Right lung (tissue), 5 donors: ENCODE results near the gene CELSR1. TPM values are rescaled to one million over a fixed set of nuclear protein-coding genes. Genes with fewer than 3 reads are reported as not detected.
"Not testable (repeated sequence)": the region's sequence is repeated elsewhere in the genome, so short reads cannot be mapped to it uniquely, and the experiment has no call there.

ENCODE experiments used
- DNase-seq, 2 donors: peaks; one replicate each; pipeline ENCODE4 v3.0.0-alpha.2; 2013
- polyA plus RNA-seq, 5 donors: library from polyadenylated mRNA; unstranded; fragments of 120-200 nt; gene quantifications; one replicate each; pipeline versions ENCODE4 v1.2.1 to v1.2.3, GENCODE V29; 2013; ENCODE audit warnings: inconsistent platforms in 1 of 5, low replicate concordance in 1 of 5; ENCODE audit not compliant: insufficient read length in 5 of 5, insufficient read depth in 1 of 5

The CELSR1 gene
- polyA plus RNA-seq, 5 donors = 22.6 to 40.5 (median 26.4) TPM

DNA sequence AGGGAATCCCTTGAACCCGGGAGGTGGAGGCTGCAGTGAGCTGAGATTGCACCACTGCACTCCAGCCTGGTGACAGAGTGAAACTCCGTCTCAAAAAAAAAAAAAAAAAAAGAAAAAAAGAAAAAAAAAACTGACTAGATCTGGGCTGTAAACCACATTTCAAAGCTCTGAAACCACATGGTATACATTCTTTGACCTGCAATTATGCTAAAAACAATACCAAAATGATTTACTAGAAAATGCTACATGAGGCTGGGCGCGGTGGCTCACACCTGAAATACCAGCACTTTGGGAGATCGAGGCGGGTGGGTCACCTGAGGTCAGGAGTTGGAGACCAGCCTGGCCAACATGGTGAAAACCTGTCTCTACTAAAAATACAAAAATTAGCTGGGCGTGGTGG is 133.5 kb downstream of the CELSR1 start:
- not testable (repeated sequence) for DNase-seq

DNA sequence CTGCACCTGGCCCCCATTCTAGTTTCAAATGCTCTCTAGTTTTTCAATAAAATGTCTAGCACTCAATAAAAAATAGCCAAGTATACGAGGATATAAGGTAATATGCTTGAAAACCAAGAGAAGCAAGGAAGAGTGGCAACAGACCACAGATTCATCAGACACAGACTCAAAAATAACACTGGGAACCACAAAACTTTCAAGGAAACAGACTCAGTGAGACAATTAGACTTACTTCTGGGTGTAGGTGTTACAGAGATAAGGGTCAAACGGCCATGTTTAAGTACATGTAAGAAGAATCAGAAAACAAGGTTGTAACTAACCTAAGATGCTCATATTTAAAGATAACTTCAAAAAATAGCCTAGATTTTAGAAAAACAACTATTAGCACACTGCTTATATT is 134.9 kb downstream of the CELSR1 start:
- DNase-seq = no peak

DNA sequence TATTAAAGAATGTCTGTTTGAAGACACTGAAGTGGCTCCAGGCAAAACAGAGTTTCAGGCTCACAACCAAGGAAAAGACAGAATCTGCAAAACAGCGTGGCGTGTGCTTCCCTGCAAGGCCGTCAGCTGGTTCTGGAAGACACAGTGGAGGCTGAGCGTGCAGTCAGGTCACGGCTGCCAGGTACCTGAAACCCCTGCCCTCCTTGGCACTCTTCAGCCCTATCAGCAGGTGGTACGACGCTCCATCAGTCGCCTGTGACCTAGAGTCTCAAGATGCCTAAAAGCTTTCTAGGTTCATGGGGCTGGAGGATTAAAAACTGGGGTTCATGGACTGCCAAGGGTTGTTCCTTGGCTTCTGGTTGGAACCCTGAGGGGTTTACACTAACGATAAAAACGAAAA is 136.1 kb downstream of the CELSR1 start:
- no peak for DNase-seq

DNA sequence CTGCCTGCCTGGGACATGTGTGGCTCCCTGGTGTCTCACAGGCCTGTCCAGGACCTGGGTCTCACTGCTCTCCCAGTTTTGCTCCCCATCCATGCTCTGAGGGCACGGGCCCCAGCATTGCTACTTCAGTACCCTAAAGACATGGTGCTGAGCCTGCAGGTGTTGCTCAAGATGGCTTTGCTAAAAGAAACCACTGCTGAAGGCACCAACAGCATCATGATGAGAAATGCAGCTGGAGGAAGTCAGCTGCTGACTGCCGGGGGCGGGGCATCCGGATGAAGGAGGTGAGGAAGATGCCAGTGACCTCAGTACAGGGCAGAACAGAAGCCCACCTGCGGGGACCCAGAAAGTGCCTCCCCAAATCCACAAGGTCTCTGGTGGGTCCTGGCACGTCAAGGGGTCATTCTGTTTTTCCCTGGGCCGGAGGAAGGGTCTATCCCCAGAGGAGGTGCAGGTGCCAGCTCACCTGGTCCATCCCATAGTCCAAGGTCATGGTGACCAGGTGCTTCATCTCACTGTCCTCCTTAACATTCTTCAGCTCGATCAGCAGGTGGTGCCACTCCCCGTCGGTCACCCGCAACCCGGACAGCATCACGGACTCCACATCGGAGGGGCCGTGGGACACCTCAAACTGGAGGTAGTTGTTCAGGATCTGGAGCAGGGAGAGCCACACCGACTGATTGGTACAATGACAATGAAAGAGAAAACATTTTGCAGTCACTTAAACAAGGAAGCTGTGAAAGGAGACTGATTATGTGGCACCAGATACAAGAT is 138.0 kb downstream of the CELSR1 start:
- no peak for DNase-seq

DNA sequence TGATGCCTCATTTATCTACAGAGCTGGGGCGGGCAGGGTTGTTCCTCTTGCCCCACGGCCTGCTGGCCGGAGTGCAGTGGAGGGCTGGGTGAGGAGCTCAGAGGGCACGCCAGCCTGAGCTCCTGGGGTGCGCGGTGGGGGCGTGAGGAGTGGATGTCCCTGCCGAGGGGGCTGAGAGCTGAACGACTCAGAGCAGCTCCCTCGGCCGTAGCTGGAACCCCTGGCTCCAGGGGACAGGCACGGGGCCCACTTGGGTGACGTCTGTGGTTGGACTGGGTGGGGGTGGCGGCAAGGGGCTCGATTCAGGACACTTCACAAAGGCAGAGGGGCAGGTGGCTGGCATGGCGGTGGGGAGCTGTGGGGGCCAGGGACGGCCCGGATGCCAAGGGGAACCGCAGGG is 139.5 kb downstream of the CELSR1 start:
- DNase-seq = no peak

DNA sequence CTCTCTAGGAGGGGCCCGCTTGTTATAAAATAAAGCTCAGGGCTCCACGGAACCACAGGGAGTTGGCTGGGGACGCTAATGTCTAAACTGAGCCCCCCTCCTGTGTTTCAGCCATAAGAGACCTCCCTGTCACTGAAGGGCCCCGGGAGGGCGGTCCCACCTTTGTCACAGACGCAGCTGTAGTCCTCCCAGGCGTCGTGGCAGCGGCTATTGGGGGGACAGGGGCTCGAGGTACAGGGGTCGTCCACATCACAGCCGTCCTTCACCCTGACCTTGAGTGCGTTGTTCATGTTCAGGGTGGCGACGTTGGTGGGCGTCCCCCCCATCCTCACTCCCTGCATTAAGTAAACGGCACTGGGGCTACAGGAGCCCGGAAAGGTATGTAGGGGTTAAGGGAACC is 139.9 kb downstream of the CELSR1 start:
- DNase-seq = no peak

DNA sequence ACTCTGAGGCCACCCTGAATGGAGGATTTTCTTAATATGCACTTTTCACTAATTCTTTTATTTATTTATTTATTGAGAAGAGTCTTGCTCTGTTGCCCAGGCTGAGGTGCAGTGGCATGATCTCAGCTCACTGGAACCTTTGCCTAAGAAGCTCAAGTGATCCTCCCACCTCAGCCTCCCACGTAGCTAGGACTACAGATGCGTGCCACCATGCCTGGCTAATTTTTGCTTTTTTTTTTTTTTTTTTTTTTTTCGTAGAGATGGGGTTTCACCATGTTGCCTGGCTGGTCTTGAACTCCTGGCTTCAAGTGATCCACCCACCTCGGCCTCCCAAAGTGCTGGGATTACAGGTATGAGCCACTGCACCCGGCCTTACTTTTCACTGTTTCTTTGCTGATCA is 140.4 kb downstream of the CELSR1 start:
- not testable (repeated sequence) for DNase-seq

DNA sequence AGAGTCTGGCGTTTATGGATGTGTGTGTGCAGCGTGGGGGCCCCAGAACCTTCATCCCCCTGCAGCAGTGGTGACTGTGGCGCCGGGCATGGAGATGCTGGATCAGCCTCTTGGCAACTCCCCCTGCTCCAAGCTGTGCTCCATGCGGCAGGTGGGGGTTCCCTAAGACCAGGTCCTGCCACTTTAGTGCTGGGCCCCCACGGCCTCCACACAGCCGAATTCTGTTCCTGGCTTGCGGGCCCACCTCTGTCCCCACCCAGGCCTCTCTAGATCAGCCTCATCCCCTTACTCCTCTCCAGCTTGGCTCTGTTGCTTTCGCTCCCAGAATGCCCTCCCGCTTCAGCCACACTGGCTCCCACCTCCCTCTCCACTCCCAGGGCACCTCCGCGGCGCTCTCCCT is 142.3 kb downstream of the CELSR1 start:
- no peak for DNase-seq

DNA sequence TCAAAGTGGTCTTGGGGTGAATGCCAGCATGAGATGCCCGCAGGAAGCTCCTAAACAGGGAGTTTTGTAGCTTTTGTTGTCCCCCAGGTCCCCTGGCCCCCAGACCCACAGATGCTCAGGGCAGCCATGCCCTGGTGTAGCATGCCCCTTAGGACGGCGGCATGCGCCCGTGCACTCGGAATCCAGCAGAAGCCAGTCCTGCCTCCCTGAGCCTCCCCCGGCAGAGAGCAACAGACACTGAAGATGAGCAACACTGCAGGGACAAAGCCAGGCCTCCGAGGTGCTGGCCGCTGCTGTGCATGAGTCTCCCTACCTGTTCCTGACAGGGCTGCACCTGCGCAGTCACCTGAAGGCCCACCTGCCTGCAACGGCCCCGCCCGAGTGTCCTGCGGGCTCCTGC is 142.8 kb downstream of the CELSR1 start:
- DNase-seq = no peak

DNA sequence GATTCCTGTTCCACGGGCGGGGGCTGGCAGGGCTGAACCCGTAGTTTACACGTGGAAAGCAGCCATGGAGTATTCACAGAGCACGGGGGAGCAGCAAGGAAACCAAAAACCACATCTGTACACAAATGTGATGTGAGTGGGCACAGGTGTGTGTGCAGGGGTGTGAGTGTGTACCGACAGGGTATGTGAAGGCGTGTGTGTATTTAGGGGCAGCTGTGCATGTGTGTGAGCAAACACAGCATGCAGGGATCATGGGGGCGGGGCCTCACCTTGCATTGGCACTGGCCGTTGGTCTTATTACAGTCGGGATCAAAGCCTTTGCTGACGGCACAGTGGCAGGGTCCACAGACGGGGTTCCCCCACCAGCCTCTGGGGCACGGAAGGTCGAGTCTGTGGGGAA is 143.5 kb downstream of the CELSR1 start:
- no peak for DNase-seq

DNA sequence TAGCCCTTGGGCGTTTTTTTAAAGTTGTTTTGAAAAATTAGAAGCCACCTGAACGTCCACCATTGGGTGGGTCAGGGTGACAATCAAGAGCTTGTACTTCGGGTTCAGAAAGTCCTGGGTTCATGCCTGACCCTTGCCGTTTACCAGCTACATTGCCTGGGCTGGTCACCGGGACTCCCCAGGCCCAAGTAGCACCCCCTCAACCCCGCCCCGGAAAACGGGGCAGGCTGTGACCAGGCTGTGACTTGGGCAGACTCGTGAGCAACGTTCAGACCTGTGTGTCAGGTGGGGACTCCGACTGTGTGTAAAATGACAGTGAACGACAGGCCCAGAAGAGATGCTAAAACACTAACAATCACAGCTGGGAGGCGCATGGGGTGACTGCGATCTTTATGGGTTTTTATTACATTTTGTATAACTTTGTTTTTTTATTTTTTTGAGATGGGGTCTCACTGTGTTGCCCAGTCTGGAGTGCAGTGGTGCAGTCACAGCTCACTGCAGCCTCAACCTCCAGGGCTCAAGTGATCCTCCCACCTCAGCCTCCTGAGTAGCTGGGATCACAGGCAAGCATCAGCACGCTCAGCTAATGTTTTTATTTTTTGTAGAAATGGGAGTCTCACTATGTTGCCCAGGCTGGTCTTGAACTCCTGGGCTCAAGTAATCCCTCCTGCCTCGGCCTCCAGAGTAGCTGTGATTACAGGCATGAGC is 145.1 kb downstream of the CELSR1 start:
- no peak for DNase-seq

DNA sequence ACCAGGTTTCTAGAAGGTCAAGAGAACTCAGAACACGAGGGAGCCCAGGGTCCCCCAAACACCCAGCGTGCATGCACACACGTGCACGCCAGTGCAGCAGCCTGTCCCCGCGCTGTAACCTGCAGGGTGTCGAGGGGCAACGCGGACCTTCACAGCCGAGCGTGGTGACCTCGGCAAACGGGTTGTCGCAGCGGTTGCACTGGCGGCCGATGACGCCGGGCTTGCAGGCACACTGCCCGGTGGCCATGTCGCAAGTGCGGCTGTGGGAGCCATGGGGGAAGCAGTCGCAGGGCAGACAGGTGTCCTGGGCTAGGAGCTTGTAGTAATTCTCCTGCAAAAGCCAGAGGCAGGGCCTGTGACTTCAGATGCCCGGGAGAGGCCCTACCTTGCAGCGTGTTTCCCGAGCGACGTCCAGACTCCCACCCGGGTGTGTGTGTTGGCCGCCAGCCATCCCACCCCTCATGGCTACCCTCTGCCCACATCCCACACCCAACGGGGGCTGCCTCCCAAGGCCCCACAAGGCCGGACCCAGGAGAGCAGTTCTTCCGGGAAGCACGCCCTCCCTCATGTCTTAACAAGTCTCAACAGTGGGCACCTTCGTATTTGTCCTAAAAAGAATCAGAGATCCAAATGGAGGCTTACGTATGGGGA is 145.8 kb downstream of the CELSR1 start:
- no peak for DNase-seq

DNA sequence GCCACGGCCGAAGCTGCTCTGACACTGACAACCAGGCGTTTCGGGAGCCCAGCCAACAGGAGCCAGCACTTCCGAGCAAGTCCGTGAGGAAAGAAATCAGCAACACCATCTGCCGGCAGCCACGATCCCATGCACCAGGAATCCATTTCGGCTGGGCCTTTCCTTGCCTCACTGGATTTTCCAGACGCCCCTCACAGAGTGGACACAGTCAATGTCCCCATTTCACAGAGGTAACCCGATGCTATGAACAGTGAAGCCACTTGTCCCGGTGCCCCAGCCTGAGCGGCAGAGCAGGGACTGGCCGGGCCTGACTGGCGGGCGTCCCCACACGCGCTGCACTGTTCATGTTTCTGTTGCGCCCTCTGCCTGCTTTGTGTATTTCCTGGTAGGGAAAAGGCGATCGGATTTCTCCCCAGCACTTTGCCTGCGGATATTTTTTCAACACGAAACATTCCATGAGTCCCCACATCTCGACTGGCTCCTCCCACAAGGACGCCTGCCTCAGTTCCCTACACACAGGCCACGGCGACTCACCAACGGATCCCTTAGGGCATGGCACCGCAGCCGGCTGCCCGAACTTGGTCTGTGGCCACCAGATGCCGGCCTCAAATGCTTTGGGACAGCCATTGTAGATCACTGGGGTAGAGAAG is 146.6 kb downstream of the CELSR1 start:
- peak in 1 of 2 donors; percentile 47 for DNase-seq

DNA sequence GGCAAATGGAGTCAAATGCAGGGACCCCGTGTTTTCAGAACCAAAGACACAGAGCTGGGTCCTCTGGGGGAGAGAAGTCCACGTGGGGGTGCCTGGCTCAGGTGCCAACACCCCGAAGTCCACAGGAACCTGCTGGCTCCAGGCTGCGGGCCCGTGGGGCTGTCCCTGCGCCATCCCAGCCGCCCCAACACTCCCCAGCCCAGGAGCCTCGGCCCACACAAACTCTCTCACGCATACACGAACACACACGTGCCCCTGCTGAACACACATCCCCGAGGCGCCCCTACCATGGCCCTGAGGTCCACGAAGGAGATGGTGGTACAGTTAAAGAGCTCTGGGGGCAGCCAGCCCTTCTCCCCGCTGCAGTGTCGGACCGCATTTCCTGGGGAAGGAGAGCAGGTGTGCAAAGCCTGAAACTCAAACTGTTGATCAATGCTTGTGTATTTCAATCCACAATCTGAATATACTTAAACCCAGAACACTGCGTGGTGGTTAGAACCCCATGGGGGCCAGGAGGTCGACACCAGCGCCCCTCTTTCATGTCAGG is 147.2 kb downstream of the CELSR1 start:
- DNase-seq = no peak

DNA sequence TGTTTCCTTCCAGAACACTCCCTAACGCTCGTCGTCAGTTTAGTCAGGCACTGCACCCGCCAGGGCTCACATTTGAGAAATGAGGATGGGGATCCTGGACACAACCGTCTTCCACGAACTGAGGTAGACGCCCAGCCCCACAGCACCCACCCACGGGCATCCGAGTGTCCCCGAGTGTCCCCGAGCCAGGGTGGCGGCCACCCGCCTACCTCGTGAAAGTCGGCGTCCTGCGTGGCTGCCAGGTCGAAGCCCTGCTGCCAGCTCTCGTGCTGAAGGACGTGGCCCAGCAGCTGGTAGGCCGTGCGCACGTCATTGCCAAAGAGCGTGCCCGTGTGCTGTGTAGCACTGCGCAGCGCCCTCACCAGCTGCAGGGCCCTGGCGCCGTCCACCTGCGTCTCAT is 148.3 kb downstream of the CELSR1 start:
- DNase-seq = no peak

DNA sequence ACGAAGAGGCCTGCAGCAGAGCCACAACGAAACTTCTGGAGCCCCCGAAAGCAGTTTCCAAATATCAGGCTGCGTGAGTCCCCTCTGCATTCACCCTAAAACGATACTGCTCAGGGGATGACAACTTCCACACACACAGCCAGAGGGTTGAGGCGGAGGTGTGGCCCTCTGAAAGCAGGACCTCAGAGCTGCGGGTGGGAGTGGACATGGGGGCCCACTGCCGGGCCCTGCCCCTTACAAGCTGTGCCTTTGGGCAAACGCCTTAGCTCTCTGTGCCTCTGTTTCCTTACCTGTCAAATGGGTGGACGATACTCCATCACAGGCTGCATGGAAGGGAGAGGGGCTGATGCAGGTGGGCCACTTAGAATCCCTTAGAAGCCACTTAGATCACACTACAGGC is 148.8 kb downstream of the CELSR1 start:
- no peak for DNase-seq

DNA sequence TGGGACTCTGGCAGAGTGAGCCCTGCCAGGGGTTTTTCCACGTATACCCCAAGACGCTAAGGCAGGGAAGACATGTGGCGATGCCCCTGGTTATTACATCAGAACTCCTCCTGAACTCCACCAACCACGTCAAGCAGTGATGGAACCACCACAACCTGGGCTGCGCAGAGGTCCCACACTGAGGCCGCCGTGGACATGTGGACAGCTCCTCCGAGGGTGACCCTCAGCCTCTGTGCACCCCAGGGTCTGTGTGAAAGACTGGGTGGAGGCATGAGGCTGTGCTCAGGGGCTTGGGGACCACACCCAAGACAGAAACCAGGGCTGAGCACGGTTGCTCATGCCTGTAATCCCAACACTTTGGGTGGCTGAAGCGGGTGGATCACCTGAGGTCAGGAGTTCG is 149.7 kb downstream of the CELSR1 start:
- no peak for DNase-seq

DNA sequence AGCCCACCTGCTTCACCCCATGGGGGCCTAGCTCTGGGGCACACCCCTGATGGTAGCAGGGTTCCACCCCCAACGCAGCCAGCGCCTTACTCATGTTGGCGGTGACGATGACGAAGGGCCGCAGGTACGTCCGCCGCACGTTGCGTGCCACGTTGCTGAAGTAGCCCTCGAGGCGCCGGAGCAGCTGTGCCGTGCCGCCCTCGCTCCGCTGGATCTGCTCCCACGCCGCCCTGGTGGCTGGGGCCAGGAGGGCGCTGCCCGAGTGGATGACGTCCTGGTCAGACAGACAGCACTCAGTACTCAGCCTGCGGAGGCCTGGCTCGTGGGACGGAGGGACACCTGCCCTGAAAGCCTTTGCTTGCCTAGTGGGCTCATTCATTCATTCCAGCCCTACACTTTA is 151.1 kb downstream of the CELSR1 start:
- DNase-seq = no peak

DNA sequence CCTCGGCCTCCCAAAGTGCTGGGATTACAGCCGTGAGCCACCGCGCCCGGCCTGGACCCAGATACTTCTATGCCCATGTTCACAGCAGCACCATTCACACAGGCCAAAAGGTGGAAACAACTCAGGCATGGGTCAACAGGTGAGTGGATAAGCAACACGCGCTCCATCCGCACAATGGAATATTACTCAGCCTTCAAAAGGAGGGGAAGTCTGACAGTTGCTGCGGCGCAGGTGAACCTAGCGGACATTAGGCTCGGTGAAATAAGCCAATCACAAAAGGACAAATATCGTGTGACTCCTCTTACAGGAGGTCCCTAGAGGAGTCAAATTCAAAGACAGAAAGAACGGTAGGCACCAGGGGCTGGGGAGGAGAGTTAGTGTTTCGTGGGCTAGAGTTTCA is 154.9 kb downstream of the CELSR1 start:
- no peak for DNase-seq

DNA sequence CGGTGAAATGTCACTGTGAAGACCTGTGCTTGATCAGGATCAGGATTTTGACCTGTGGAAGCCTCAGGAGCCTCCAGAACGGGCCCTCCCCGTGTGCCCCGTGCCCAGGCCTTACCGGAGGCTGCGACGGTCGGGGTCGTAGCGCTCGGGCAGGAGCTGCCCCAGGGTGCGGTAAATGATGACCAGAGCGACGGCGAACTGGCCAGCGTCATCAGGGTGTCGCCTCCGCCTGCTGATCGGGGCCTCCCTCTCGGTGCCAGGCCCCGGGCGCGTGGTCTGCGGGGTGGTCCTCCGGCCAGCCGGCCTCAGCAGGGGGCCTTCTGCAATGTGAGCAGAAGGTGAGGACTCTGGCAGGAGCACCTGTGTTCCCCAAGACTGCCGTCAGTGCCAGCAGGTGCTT is 155.7 kb downstream of the CELSR1 start:
- no peak for DNase-seq

DNA sequence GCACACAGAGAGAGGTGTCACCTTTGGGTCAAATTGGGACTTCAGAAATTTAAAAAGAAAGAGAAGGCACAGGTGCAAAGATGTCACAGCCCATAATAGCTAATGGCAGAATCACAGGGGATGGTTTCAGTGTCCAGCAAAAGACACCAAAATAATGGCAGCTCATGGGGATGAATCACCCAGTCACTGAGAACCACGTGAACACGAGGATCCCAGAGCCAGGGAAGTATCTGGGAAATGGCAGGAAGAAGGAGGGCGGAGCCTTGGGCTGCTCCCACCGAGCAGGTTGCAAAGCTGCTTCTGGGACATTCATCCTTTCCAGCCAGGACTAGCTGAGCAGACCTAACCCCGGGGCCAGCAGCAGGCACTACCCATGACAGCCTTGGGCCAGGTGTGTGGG is 156.3 kb downstream of the CELSR1 start:
- no peak for DNase-seq

DNA sequence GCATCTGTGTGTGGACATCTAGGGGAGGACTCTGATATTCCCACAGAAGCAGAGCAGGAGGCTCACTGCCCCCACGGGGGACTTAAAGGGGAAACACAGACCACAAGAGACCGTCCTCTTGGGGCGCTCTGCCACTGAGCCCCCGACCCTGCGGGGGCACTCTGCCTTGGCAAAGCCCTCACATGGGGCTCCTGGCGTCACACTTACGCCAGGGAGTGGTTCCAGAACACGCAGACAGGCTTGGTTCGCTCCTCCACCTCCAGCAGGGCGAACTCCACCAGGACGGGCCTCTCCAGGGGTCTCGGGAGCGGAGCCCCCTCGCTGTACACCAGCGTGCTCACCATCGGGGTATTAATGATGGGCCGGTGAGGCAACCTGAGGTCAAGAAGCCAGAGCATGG is 156.8 kb downstream of the CELSR1 start:
- no peak for DNase-seq
